HG02840 (cell line): Measurements from ENCODE around the gene SPAG17.

Source experiments
- ATAC-seq: cut with Tn5 transposase; IDR thresholded peaks from one replicate; pipeline ENCODE4 v1.9.1; 2021; ENCODE audit warnings: mild to moderate bottlenecking, moderate library complexity, moderate number of reproducible peaks; ENCODE audit not compliant: unreplicated experiment, low FRiP score

The SPAG17 gene

GRCh38 chr1:117921991-117922390, 263.0 kb downstream of the SPAG17 start:
- no peak for ATAC-seq

- no peak for ATAC-seq
Observed at GRCh38 chr1:117919376-117919775, 265.7 kb downstream of the SPAG17 start.

- no peak for ATAC-seq
Observed at GRCh38 chr1:117911051-117911450, 274.0 kb downstream of the SPAG17 start.

GRCh38 chr1:117905019-117905418, 280.0 kb downstream of the SPAG17 start:
- no peak for ATAC-seq

- ATAC-seq: no peak
Observed at GRCh38 chr1:117904485-117904884, 280.5 kb downstream of the SPAG17 start.
